Measurements from ENCODE around the gene LYSET. TPM values are rescaled to one million over a fixed set of nuclear protein-coding genes. Genes with fewer than 3 reads are reported as not detected.

Gene LYSET
- total and polyA plus RNA-seq, 3 donors from 2014 or later, result 11.1 to 15.2 (median 11.9) TPM

GRCh38 chr14:93185349-93185720, 218 bp downstream of the LYSET start:
- 0% methylated on average over 10 of the region's 10 CpGs for WGBS, 2 donors
- no peak for DNase-seq
- no peaks in the 10 kb centered on the region for H3K36me3 ChIP-seq (ENCODE audit: low read depth, missing control alignments)
- H3K4me1 ChIP-seq, result peaks cover 19% of the 10 kb centered on the region
- no peaks in the 10 kb centered on the region for H3K9me3 ChIP-seq
- H3K4me3 ChIP-seq, result peak overlapping the region; percentile 95 to 98
- peak overlapping the region; percentile 68 to 96 for H3K27ac ChIP-seq
- no peak for TF ChIP-seq CTCF (IDR thresholded peaks at IDR 0.05)
- no peak for TF ChIP-seq POLR2A (IDR thresholded peaks at IDR 0.05)
- H3K27me3 ChIP-seq, result no peaks in the 10 kb centered on the region
- intact Hi-C loops (cut with DNase I; ENCODE audit: low total_unique reads), result no loop called here

GRCh38 chr14:93186466-93186865, 1.3 kb downstream of the LYSET start:
- intact Hi-C loops (cut with DNase I; ENCODE audit: low total_unique reads), result no loop called here
- Histone ChIP-seq H3K27ac (no peak overlapping the region), H3K36me3 (ENCODE audit: low read depth, missing control alignments) (no peaks in the 10 kb centered on the region), H3K4me1 (peaks cover 19% of the 10 kb centered on the region), H3K4me3 (no peak overlapping the region), H3K9me3 (no peaks in the 10 kb centered on the region), H3K27me3 (no peaks in the 10 kb centered on the region)
- 59 to 75% methylated on average over 6 of the region's 6 CpGs for WGBS, 2 donors
- DNase-seq, result no peak
- TF ChIP-seq POLR2A (IDR thresholded peaks at IDR 0.05) (no peak), CTCF (IDR thresholded peaks at IDR 0.05) (no peak)

GRCh38 chr14:93186956-93187355, 1.8 kb downstream of the LYSET start:
- WGBS, 2 donors, result 95 to 96% methylated on average over 3 of the region's 3 CpGs
- Histone ChIP-seq H3K36me3 (ENCODE audit: low read depth, missing control alignments) (no peaks in the 10 kb centered on the region), H3K4me3 (no peak overlapping the region), H3K27ac (no peak overlapping the region), H3K27me3 (no peaks in the 10 kb centered on the region), H3K9me3 (no peaks in the 10 kb centered on the region), H3K4me1 (peaks cover 19% of the 10 kb centered on the region)
- TF ChIP-seq CTCF (IDR thresholded peaks at IDR 0.05), result no peak
- no peak for TF ChIP-seq POLR2A (IDR thresholded peaks at IDR 0.05)
- DNase-seq, result no peak
- intact Hi-C loops (cut with DNase I; ENCODE audit: low total_unique reads), result no loop called here

GRCh38 chr14:93195316-93195999, 10.3 kb downstream of the LYSET start:
- H3K4me1 ChIP-seq, result no peaks in the 10 kb centered on the region
- 97 to 100% methylated on average over 1 of the region's 1 CpG for WGBS, 2 donors

More at GRCh38 chr14:93195316-93195999, 10.3 kb downstream of the LYSET start:
- Histone ChIP-seq H3K36me3 (ENCODE audit: low read depth, missing control alignments) (no peaks in the 10 kb centered on the region), H3K27me3 (no peaks in the 10 kb centered on the region), H3K27ac (no peak overlapping the region), H3K9me3 (no peaks in the 10 kb centered on the region), H3K4me3 (no peak overlapping the region)
- intact Hi-C loops (cut with DNase I; ENCODE audit: low total_unique reads), result no loop called here
- no peak for TF ChIP-seq POLR2A (IDR thresholded peaks at IDR 0.05)
- TF ChIP-seq CTCF (IDR thresholded peaks at IDR 0.05), result no peak
- DNase-seq, result no peak
